Measurements from ENCODE around the gene FBXO2.

DNA sequence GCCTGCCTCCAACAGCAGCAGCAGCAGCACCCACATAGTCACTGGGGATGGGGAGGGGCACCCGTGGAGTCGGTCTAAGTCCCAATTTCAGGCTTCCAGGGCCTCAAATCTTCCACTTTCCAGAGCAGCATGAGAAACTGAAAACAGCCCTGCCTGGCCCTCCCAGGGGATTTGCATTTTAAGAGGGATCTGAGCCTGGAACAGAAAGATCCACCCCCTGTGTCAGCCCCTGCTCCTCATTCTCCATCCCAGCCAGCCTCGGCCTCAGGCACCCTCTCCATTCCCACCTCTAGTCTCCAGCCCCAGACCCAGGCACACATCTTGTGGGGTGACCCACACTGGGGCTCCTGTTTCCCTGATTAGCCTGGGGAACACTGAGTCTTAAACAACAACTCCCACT is 51.8 kb downstream of the FBXO2 start:
- no peak for TF ChIP-seq ZNF384 (IDR thresholded peaks at IDR 0.05)
- no peak for TF ChIP-seq TARDBP (IDR thresholded peaks at IDR 0.05)
- TF ChIP-seq HDGF (IDR thresholded peaks at IDR 0.05; ENCODE audit: borderline replicate concordance): no peak
- no peak for TF ChIP-seq ELF4 (IDR thresholded peaks at IDR 0.05)
- TF ChIP-seq SP1 (IDR thresholded peaks at IDR 0.05): no peak
- TF ChIP-seq LEF1 (IDR thresholded peaks at IDR 0.05; ENCODE audit: borderline replicate concordance): no peak
- no peak for TF ChIP-seq FOXM1 (IDR thresholded peaks at IDR 0.05; ENCODE audit: borderline replicate concordance)
- no peak for TF ChIP-seq BHLHE40 (IDR thresholded peaks at IDR 0.05; ENCODE audit: borderline replicate concordance)
- TF ChIP-seq FOXA1 (IDR thresholded peaks at IDR 0.05): no peak
- no peak for TF ChIP-seq FOXK2 (IDR thresholded peaks at IDR 0.05)
- TF ChIP-seq ARNT (IDR thresholded peaks at IDR 0.05): no peak
- no peak for TF ChIP-seq SUZ12 (IDR thresholded peaks at IDR 0.05)
- TF ChIP-seq L3MBTL2 (conservative IDR thresholded peaks at IDR 0.05): no peak
